OCI-LY1 (cell line): ENCODE data around the gene PDE3A.

Experiments used
- EZH2 ChIP-seq: fragments of 200-600 bp; sonication (generic), shearing (Covaris generic); IDR thresholded peaks from 2 replicates; pipeline ENCODE4 v1.8.0; 2017; ENCODE audit warnings: borderline replicate concordance, mixed run types, mild to moderate bottlenecking, antibody characterized with exemption, low read length, moderate library complexity, mixed read lengths
- TF ChIP-seq, protein P1 (sequence below): fragments of 200-600 bp; sonication (generic), shearing (Covaris generic); IDR thresholded peaks from 2 replicates; pipeline ENCODE4 v1.5.1; 2017; ENCODE audit warnings: mild to moderate bottlenecking, antibody characterized with exemption, low read length, moderate library complexity, mixed read lengths

DNA sequence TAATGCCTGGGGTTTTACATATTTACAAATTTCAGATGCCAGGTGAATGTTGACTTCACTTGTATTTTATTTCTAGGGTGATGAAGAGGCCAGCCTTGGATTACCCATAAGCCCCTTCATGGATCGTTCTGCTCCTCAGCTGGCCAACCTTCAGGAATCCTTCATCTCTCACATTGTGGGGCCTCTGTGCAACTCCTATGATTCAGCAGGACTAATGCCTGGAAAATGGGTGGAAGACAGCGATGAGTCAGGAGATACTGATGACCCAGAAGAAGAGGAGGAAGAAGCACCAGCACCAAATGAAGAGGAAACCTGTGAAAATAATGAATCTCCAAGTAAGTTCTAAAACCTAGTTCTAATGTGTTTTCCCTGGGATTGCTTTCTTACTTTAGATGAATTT lies 285.5 kb downstream of the PDE3A start:
- TF ChIP-seq, protein P1, sequence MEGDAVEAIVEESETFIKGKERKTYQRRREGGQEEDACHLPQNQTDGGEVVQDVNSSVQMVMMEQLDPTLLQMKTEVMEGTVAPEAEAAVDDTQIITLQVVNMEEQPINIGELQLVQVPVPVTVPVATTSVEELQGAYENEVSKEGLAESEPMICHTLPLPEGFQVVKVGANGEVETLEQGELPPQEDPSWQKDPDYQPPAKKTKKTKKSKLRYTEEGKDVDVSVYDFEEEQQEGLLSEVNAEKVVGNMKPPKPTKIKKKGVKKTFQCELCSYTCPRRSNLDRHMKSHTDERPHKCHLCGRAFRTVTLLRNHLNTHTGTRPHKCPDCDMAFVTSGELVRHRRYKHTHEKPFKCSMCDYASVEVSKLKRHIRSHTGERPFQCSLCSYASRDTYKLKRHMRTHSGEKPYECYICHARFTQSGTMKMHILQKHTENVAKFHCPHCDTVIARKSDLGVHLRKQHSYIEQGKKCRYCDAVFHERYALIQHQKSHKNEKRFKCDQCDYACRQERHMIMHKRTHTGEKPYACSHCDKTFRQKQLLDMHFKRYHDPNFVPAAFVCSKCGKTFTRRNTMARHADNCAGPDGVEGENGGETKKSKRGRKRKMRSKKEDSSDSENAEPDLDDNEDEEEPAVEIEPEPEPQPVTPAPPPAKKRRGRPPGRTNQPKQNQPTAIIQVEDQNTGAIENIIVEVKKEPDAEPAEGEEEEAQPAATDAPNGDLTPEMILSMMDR: no peak
- no peak for TF ChIP-seq EZH2
